Measurements from ENCODE around the gene GTF2F2. TPM values are rescaled to one million over a fixed set of nuclear protein-coding genes. Genes with fewer than 3 reads are reported as not detected.

GTF2F2 gene
- total and polyA plus RNA-seq, 9 donors, result 12.4 to 19.2 (median 14.6) TPM

GRCh38 chr13:45310341-45311131 lies 190.2 kb downstream of the GTF2F2 start:
- H3K36me3 ChIP-seq, result no peaks in the 10 kb centered on the region
- no peaks in the 10 kb centered on the region for H3K4me1 ChIP-seq (ENCODE audit: insufficient read depth)
- no peaks in the 10 kb centered on the region for H3K9me3 ChIP-seq
- TF ChIP-seq CTCF (IDR thresholded peaks at IDR 0.05) (no peak), EP300 (IDR thresholded peaks at IDR 0.05) (no peak), POLR2A (IDR thresholded peaks at IDR 0.05) (no peak)
- DNase-seq, result no peak
- peak overlapping the region; percentile 35 for H3K4me3 ChIP-seq
- H3K27me3 ChIP-seq, result no peaks in the 10 kb centered on the region
- intact Hi-C loops (cut with DNase I), result no loop called here
- no peak overlapping the region for H3K27ac ChIP-seq
- WGBS, 3 donors, result 7 to 13% (median 8%) methylated on average over 15 of the region's 15 CpGs

- Histone ChIP-seq H3K27me3 (no peaks in the 10 kb centered on the region), H3K9me3 (no peaks in the 10 kb centered on the region), H3K4me1 (ENCODE audit: insufficient read depth) (no peaks in the 10 kb centered on the region), H3K27ac (no peak overlapping the region), H3K36me3 (no peaks in the 10 kb centered on the region), H3K4me3 (no peak overlapping the region)
- DNase-seq, result no peak
- intact Hi-C loops (cut with DNase I), result no loop called here
- whole genome bisulfite sequencing, 3 donors, result 84 to 91% (median 88%) methylated on average over 9 to 10 of the region's 10 CpGs
- TF ChIP-seq EP300 (IDR thresholded peaks at IDR 0.05) (no peak), POLR2A (IDR thresholded peaks at IDR 0.05) (no peak), CTCF (IDR thresholded peaks at IDR 0.05) (no peak)
Measured at GRCh38 chr13:45314822-45315221, 194.5 kb downstream of the GTF2F2 start.

GRCh38 chr13:45315520-45316167 lies 195.3 kb downstream of the GTF2F2 start:
- TF ChIP-seq POLR2A (IDR thresholded peaks at IDR 0.05), result no peak
- no peak for TF ChIP-seq CTCF (IDR thresholded peaks at IDR 0.05)
- no peak for TF ChIP-seq EP300 (IDR thresholded peaks at IDR 0.05)
- intact Hi-C loops (cut with DNase I), result no loop called here
- no peak for DNase-seq
- Histone ChIP-seq H3K4me1 (ENCODE audit: insufficient read depth) (no peaks in the 10 kb centered on the region), H3K9me3 (no peaks in the 10 kb centered on the region), H3K4me3 (no peak overlapping the region), H3K27me3 (no peaks in the 10 kb centered on the region), H3K27ac (no peak overlapping the region), H3K36me3 (no peaks in the 10 kb centered on the region)
- WGBS, 3 donors, result 89 to 94% (median 89%) methylated on average over 11 of the region's 11 CpGs

GRCh38 chr13:45316338-45316737 lies 196.0 kb downstream of the GTF2F2 start:
- Histone ChIP-seq H3K9me3 (no peaks in the 10 kb centered on the region), H3K27me3 (no peaks in the 10 kb centered on the region), H3K4me3 (no peak overlapping the region), H3K4me1 (ENCODE audit: insufficient read depth) (no peaks in the 10 kb centered on the region), H3K27ac (no peak overlapping the region), H3K36me3 (no peaks in the 10 kb centered on the region)
- no peak for TF ChIP-seq POLR2A (IDR thresholded peaks at IDR 0.05)
- no peak for TF ChIP-seq EP300 (IDR thresholded peaks at IDR 0.05)
- TF ChIP-seq CTCF (IDR thresholded peaks at IDR 0.05), result no peak
- DNase-seq, result no peak
- whole genome bisulfite sequencing, 3 donors, result 50 to 62% (median 56%) methylated on average over 6 of the region's 6 CpGs
- intact Hi-C loops (cut with DNase I), result no loop called here

All from ovary (tissue), 9 donors.